GM19452 (cell line): ENCODE measurements around the gene ANKRD13A.
"Not testable (repeated sequence)": the region's sequence is repeated elsewhere in the genome, so short reads cannot be mapped to it uniquely, and the experiment has no call there.

Experiments
- ATAC-seq: cut with Tn5 transposase; IDR thresholded peaks from one replicate; pipeline ENCODE4 v1.9.1; 2021; ENCODE audit not compliant: unreplicated experiment

ANKRD13A gene

GRCh38 chr12:110047297-110047940, 48.2 kb downstream of the ANKRD13A start:
- no peak for ATAC-seq

DNA sequence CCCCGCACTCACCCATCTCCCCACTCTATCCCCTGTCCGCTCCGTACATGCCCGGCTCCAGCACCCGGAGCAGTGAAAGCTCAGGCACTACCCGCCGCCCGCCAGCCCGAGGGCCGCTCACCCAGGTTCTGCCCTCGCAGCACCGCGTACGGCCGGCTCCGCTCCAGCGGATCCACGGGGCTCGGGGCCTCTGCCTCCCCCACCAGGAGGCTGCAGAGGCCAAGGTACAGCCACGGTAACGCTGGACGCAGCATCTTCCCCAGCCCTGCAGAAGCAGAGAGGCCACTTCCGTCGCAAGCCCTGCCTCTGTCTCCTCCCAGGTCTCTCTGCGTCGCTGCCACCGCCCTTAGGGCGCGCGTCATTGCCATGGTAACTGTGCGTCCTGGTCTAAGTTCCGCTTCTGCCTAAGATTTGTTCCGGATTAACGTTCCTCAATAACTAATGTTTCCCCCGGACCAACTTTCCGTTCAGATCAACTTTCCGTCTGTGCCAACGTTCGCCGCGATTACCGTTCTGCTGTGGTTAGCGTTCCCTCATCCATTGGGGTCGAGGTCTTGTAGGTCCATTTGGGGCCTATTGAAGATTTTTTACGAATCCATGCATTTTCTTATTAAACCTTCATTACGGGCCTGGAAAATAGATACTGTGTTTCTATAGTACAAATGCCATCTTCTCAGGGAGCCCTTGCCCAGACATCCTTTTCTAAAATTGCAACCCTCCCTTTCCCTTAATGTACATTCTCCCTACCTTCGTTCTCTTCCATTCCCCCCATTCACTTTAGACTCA, 49.2 kb downstream of the ANKRD13A start, which contains the start of gene C12orf76:
Gene C12orf76, minus strand, starts transcription at position 281 of the 786 bp plus-strand sequence. Its CDS starts 27 bp downstream, at position 254.
- peak; percentile 99 for ATAC-seq

DNA sequence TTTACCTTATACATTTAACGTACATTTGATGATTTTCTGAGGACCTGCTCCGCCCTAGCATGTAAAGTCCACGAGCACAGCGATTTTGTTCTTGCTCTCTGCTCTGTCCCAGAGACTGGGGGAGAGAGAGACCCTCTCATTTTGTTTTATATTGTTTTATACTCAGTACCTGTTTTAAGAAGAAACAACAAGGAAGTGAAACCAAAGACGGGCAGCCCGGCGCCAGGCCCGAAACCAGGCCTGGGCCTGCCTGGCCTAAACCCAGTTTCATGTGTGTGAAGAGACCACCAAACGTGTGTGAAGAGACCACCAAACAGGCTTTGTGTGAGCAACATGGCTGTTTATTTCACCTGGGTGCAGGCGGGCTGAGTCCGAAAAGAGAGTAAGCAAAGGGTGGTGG, 49.8 kb downstream of the ANKRD13A start:
- ATAC-seq = not testable (repeated sequence)

- not testable (repeated sequence) for ATAC-seq
These were observed 50.4 kb downstream of the ANKRD13A start for GRCh38 chr12:110049666-110050065.

DNA sequence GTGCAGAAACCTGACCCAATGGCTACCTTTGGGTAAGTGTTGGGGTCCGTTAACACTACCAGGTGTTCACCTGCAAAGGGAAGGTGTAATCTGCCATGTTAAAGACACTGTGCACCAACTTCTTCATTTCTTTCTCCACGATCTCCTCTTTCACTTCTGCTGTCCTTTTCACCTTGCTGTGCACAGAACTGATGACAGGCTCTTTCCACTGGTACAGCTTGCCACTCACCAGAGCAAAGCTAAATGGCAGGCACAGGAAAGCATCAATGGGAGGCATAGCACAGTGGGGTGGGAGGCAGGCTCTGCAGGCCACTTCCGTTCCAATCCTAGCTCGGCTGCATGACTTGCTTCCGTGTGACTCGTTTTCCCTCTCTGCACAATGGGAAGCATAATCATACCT, 51.7 kb downstream of the ANKRD13A start:
- no peak for ATAC-seq

- ATAC-seq = not testable (repeated sequence)
These were observed 56.4 kb downstream of the ANKRD13A start for GRCh38 chr12:110055375-110056352.

- not testable (repeated sequence) for ATAC-seq
These were observed 57.4 kb downstream of the ANKRD13A start for GRCh38 chr12:110056643-110057042.

- no peak for ATAC-seq
These were observed 59.8 kb downstream of the ANKRD13A start for GRCh38 chr12:110058875-110059615.

DNA sequence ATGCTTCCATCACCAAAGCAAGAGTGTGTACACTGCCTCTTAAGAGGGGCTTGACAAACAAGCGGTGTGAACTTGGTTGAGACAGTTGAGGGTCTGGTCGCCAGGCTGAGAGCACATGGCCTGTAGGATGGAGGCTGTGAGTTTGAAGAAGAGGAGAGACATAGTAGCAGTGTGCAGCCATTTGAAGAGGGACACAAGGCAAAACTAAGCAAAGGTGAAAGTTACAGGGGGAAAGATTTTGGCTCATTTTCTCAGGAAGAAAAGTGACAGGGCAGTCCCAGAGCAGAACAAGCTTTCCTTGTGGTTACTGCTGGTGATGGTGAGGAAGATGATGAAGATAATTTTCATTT, 60.4 kb downstream of the ANKRD13A start:
- no peak for ATAC-seq

DNA sequence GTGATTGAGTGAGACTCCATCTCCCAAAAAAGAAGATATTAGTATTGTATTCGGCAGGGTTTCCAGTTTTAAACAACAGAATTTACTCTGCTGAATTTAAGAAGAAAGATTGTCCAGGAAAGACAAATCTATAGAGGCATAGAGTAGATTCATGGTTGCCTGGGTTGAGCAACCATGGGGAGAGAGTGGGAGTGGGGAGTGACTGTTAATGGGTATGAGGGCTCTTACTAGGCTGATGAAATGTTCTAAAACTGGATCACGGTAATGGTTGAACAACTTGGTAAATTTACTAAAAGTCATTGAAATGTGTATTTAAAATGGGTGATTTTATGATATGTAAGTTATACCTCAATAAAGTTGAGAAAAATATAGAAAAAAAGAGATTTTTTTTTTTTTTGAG, 63.0 kb downstream of the ANKRD13A start:
- no peak for ATAC-seq

- no peak for ATAC-seq
These were observed 66.3 kb downstream of the ANKRD13A start for GRCh38 chr12:110065540-110065939.

DNA sequence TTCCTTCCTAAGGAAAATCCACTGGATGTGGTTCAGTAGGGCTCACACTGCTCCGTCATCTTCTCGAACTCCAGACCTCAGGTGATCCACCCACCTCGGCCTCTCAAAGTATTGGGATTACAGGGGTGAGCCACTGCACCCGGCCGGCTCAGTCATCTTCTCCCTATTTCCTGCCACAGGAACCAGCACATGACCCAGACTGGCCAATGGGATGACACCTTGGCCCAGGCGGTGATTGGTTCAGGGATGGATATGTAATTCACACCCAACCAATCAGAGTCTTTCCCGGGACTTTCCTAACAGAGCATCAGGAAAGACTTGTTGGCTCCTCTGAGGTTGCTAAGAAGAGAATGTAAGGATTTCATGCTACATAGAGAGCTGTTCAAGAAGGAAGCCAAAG, 68.3 kb downstream of the ANKRD13A start:
- no peak for ATAC-seq

DNA sequence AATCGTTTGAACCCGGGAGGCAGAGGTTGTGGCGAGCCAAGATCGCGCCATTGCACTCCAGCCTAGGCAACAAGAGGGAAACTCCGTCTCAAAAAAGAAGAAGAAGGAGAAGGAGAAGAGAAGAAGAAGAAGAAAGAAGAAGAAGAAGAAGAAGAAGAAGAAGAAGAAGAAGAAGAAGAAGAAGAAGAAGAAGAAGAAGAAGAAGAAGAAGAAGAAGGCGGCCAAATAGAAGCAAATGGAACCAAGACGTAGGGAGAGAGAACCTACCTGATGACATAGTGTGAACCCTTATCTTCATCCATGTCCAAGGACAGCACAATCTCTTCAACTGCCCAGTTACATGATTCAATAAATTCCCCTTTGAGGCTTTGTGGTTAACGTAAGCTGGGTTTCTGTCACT, 68.9 kb downstream of the ANKRD13A start:
- ATAC-seq = not testable (repeated sequence)

GRCh38 chr12:110068654-110069053, 69.4 kb downstream of the ANKRD13A start:
- no peak for ATAC-seq

- ATAC-seq = no peak
These were observed 72.3 kb downstream of the ANKRD13A start for GRCh38 chr12:110071504-110071903.

- no peak for ATAC-seq
These were observed 72.7 kb downstream of the ANKRD13A start for GRCh38 chr12:110071967-110072366.

DNA sequence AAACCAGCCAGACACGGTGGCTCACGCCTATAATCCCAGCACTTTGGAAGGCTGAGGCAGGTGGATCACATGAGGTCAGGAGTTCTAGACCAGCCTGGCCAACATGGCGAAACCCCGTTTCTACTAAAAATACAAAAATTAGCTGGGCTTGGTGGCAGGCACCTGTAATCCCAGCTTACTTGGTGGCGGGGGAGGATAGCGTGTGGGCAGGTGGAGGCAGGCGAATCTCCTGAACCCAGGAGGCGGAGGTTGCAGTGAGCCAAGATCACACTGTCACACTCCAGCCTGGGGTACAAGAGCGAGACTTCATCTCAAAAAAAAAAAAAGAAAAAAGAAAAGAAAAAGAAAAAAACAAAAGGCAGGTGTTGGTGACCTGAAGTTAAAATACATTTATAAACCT, 73.4 kb downstream of the ANKRD13A start:
- not testable (repeated sequence) for ATAC-seq

- ATAC-seq = no peak
These were observed 74.0 kb downstream of the ANKRD13A start for GRCh38 chr12:110073049-110073831.

- ATAC-seq = no peak
These were observed 74.9 kb downstream of the ANKRD13A start for GRCh38 chr12:110074089-110074488.

- no peak for ATAC-seq
These were observed 76.7 kb downstream of the ANKRD13A start for GRCh38 chr12:110075880-110076279.
